HG03460 (cell line): ENCODE data around the gene SEC61A1.

Experiments
- ATAC-seq: cut with Tn5 transposase; IDR thresholded peaks from one replicate; pipeline ENCODE4 v1.9.1; 2021; ENCODE audit not compliant: unreplicated experiment

Gene SEC61A1

DNA sequence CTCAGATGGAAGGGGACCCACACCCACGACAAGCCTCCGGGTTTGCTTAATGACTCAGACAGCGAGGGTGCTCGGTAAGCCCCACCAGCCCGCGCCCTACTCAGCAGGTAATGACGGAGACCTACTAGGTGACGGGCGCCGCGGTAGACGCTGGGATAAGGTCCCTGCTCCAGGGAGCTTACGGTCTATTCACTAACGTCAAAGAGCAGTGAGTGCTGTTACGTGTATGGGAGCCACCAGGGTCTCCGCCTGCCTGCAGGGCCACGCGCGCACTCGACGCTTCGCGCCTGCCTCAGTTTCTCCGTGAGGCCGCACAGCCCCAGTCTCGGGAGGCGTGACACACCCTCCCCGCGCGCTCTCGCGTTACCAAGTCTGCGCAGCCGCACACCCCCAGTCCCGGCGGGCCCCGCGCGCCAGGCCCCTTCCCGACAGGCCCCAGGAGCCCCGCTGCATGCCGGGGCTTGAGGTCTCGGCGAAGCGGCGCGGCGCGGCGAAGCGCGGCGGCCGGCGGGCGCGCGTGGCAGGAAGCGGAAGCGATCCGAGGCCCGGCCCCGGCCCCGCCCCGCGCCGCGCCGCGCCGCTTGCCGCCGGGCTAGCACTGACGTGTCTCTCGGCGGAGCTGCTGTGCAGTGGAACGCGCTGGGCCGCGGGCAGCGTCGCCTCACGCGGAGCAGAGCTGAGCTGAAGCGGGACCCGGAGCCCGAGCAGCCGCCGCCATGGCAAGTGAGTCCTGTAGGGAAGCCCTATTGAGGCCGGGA lies at the start of gene SEC61A1:
SEC61A1 (plus strand) TSS at position 601 of the 758 bp plus-strand sequence; CDS start at position 717, 116 bp downstream.
- ATAC-seq: peak; percentile 86

DNA sequence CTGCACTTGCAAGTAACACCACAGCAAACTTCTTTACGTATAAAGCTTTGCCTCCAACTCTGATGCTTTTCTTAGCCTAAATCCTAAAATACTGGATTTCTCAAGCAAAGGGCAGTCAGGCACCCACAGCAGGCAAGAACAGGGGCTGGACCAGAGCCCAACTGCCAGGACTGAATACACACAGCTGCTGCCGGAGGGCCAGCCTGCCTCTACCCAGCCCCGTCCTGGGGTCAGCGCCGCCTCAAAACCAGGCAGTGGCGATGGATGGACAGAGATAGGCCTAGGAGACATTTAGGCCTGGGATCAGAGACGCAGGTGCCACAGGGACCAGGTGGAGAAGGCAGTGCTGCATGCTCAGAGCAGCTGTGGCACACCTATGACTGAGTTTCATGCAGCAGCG lies 47.6 kb upstream of the SEC61A1 start:
- ATAC-seq: no peak

DNA sequence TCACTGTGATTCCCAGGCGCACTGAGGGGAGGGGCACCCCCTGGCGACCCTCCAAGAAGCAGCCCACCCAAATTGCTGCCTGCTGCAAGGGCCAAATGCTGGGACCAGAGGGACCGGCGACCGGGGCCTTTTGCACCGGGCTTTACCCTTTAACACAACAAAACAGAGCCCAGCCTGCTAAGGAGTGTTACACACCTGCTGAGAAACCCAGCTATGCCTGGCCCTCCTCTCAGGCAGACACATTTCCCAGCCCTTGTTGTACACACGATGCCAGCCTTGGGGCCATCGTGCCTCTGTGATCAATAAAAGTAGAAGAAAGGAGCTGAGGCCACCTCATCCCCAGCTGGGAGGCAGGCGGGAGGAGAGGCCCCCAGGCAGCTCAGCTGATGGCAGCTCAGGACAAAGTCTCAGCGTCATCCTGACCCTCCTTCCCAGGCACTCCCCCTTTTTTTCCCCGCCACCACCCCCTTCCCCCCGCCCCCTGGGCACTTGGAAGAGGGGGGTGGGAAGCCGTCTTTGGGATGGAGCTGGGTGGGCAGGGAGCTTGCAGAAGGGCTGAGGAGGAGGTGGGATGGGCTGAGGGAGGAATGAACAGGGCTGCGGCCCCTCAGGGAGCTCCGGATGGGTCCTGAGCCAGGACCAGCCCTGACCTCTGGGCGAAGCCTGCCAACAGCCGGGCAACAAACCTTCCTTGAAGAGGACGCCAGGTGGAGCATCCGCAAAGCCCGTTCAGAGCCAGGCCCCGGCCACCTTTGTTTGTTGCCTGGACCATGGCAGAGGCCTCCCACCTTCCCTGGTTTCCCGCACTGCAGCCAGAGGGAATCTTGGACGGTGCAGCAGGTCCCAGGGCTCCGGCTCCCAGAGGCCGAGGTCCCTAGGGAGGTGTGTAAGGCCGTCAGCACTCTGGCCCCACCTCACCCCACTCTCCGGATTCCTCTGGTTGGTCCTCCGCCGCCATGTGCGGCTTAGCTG lies 45.9 kb upstream of the SEC61A1 start:
- no peak for ATAC-seq

DNA sequence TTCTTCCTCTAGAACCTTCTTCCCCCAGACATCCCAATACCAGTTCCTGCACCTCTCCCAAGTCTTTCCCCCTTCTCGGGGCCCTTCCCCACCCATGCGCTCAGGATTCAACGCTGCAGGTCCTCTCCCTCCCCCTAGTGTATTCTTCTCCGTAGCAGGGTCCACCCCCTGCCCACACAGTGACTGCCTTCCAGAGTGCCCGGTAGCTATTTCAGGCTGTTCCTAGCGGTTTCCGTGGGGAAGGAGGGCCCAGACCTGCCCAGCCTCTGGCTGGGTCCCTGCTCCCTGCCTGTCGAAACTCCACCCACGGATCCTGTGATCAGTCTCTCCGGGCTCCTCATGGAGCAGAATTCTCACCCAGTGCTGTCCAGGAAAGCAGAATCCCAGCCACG lies 45.2 kb upstream of the SEC61A1 start:
- ATAC-seq: no peak

DNA sequence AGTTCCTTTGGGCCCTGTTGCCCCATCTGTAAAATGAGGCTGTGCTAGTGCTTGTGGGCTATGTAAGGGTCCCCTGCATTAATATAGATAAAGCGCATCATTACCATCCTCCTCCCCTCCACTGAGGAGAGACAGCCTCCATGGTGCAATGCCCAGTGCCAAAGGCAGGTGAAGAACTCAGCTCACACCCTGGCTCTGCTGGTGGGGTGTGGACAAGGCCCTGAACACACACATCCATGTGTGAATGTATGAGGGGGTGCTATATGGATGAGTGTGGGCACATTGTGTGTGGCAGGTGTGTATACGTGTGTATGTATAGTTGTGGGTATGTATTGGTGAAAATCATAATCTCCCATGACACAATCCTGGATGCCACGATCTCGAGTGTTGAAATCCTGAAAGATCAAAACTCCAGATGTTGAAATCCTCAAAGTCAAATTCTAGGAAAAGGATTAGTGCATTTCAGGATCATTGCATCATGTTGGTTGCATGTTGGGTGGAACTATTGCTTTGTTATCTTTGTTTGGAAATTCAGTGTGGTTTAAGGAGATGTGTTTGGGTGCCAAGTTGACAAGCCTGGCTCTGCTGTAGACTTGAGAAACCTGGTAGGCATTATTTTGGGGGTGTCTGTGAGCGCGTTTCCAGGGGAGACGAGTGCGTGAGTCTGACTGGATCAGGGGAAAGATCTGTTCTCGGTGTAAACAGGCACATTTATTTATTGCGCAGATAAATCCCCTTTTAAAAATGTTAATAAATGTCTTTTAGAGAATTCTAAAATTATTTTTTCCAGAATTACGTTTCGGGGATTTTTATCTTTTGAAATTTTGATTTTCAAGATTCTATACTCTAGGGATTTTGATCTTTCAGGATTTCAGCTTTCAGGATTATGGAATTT lies 42.0 kb upstream of the SEC61A1 start:
- no peak for ATAC-seq

DNA sequence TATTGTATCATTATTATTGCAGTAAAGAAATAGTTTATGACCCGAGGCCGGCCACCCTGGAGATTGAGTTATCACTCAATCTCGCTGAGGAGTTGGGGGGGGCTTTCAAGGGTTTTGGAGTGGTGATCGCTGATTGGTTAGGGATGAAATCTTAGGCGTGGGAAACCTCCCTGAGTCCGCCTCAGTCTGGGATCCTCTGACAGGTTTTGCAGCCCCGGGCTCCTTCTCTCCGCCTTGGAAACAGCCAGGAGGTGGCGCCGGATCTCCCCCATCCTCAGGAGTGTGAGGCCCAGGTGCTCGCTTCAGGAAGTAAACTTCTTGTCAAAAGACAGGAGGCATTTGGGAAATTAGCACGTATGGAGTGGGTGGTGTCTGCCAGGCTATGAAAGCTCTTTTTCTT lies 41.1 kb upstream of the SEC61A1 start:
- ATAC-seq: no peak

DNA sequence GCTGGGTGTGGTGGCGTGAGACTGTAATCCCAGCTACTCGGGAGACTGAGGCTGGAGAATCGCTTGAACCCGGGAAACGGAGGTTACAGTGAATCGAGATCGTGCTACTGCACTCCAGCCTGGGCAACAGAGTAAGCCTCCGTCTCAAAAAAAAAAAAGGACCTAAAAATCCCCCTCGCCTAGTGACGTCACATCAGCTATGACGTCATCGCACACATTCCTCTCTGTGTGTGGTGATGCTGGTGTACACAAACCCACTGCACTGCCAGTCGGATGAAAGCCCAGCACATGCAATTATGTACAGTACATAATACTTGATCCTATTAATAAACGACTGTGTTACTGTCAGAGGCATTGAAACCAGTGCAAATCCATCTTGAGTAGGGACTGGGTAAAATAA lies 40.2 kb upstream of the SEC61A1 start:
- no peak for ATAC-seq

DNA sequence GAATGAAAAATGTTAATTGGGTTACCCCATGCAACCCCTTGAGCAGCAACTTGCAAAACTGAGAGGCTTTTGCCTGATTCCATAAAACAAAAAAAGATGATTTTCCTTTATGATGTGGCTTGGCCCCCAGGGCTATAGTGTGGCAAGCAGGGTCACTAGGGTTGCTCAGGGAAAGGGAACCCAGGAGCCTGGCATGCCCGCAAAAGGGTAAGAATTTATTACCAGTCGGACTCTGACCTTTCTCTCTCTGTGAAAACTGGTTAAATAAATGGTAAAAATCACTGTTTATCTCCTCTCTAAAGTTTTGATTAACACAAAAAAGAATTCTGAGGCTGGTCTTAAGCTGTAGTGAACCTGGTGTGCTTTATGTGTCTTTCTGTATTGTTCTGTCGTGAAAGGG lies 37.7 kb upstream of the SEC61A1 start:
- no peak for ATAC-seq

DNA sequence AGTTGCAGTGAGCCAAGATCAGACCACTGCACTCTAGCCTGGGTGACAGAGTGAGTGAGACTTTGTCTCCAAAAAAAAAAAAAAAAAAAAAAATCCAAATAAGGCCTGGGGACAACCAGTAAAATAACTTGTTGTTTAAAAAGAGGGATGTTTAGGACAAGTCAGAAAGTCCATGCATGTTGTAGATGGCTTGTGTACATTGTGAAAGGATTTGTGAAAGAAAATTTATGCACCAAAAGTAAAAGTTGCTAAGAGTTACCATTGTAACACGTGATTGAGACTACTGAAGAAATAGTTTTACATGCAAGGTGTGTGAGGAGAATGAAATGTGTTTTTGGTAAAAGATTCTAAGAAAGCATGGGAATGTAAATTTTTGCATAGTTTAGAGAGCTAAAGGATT lies 35.7 kb upstream of the SEC61A1 start:
- no peak for ATAC-seq

DNA sequence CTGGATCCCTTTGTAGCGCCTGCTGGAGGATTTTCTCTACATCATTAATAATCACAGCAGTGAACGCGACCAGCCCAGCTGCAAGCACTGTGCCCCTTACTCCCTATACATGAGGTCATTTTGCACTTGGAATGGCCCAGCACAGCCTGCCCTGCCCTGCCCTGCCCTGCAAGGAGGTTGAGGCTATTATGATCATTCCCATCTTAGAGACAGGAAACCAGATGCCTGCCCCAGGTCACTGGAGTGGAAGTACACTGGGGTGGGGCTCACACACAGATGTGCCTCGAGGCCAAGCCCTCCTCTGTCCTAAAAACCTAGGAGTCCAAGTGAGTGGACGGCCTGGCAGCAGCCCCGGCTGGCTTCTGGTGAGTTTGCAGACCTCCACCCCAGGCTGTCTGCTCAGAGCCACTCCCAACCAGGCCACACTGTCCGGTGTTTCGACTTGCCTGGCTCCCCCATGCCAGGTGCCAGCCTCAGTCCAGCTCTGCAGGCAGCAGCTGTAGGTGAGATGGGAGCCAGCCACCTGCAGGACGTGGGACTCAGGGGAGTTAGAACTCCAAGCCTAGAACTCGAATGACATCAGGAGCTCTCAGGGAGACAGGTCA lies 30.4 kb upstream of the SEC61A1 start:
- no peak for ATAC-seq

DNA sequence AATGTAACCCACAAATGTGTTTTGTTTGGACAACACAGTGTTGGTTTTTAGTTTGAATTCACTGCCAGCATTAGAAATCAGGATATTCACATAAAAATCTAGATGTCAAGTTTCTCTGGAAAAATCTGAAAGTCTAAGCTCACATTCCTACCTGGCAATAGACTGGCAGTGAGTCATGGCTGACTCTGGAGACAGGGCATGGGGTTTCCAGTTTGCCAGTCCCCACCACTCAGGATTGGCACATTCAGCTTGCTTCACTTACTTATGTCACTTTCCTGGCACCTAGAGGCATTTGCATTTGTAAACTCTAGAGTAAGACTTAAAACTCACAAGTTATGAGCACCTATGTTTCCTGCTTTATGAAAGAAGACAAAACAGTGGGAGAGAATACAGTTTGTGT lies 19.1 kb upstream of the SEC61A1 start:
- no peak for ATAC-seq

DNA sequence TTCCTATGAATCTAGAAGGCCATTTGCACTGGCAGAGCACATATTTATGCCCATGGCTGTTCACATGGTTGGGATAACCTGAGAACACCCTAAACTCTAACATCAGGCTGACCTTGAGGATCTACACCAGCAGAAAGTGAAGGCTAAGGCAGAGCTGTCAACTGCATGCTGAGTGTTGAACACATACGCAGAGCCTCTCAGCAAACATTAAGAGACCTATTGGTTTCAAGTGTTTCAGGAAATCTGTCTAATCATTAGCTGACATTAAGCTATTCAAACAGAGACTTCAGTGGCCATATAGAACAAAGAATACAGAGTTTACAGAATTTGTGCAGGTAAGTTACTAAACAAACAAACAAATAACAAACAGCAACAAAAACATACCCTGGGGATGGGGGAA lies 16.1 kb upstream of the SEC61A1 start:
- ATAC-seq: no peak

DNA sequence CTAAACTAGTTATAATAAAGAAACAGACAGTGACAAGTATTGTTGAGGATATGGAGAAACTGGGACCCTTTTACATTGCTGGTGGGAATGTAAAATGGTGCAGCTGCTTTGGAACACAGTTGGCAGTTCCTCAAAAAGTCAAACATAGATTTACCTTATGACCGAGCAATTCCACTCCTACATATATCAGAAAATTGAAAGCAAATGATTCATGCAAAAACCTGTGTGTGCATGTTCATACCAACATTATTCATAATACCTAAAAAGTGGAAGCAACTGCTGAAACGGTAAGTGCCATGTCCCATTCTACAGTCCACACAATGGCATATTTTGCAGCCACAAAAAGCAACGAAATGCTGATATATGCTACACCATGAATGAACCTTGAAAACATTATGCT lies 12.2 kb upstream of the SEC61A1 start:
- no peak for ATAC-seq

DNA sequence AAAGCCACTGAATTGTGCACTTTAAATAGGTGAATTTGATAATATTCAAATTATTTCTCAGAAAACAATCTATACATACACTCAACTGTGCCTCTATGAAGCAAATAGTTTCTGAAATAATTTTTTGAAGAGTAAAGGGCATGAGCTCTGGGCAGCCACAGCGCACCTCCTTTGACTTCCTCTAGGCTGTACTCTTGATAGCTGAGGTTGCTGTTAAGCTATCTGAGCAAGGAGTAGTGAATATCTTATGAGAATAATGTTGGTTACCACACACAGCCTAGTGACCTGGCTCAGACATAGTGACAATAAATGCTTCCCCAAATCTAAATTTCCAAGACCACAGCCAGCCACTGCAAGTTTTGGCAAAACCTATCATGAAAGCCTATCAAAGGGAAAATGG lies 11.6 kb upstream of the SEC61A1 start:
- ATAC-seq: no peak

DNA sequence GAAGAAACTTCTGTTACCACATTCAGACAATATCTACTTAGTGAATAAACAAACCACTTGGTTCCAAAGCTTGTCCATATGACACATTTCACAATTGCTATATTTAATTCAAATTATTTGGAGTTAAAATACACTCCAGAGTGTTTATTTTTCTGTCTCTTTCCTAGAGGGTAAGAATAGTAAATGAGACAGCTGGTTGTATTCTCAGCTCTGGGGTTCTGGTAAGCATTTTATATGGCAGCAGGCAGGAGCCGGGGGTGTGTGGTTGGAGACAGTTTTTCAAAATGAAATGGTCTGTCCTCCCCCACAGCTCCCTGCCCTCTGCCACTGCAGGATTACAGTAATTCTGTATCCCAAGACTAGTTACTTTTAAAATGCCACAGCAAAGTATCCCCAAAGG lies 10.9 kb upstream of the SEC61A1 start:
- ATAC-seq: no peak

DNA sequence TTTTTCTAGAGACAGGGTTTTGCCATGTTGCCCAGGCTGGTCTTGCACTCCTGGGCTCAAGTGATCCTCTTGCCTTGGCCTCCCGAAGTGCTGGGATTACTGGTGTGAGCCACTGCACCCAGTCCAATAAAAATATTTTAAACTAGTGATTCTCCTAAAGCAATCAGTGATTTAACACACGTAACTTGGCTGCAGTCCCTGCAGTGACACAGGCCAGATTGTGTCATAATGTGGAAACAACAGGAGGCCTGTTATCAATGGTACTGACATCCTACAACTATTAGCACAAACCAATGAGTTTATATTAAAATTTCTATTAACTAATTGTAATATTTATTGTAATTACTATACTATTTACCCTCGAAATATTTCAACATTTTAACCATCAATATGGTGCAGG lies 1.6 kb upstream of the SEC61A1 start:
- ATAC-seq: no peak

DNA sequence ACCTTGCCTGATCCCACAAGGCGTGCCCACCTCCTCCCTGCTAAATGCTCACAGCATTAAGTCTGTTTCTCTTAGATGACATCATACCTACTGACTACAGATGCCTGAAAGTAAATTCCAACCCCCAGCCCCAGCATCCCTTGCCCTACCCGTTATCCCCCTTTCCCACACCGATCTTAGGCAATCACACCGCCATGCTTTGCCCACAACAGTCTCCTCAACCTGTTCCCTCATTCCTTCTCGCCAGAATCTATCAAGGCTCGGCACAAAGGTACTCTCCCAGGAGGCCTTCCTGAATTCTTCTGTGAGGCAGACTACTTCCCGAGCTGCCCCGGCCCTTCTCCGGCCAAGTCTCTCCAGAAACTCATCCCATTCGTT lies 789 bp upstream of the SEC61A1 start:
- no peak for ATAC-seq

DNA sequence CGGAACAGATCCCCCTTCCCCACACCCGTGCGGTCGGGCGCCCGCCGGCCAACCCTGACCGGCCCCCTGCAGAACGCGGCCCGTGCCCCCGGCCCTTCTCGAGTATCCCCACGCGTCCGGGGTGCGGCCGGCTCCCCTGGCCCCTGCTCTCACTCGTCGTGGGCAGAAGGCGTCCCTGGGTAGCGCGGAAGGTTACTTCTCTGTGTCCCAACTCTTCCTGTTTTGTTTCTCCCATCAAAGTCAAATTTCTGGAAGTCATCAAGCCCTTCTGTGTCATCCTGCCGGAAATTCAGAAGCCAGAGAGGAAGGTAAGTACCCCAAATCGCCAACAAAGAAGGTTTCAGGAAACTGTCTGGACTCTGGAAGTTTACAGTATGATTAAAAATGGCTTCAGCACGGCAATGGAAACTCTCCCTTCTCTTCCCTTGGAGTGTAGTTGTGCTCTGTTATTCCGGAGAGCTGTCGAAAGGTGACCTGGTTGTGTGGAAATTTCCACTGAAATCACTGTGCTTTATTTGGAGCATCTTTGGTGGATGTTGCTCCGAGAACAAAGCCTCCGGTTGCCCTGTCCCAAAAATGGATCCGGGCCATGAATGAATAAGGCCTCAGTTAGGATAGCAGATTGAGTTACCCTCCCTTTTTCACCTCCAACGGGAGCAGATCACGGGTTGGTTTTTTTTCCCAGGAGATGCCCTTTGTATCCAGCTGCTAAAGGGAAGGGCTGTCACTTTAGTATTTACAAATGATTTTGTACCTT lies 536 bp downstream of the SEC61A1 start:
- no peak for ATAC-seq

DNA sequence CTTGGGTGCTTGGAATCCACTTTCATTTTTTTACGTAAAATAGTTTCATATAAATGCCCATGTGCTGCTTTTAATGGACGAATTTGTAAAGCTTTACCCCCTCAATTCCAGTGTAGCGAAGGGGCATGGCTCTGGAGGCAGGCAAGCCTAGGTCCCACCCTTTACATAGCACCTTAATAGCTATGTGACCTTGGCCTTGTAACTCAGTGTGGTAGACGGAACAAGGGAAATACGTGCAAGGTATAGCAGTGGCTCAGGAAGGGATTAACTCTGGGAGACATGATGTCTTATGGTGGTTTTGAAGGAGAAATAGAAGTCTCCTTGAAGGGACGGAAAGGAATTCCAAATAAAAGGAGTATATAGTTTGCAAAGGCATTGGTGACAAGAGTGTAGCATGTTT lies 1.4 kb downstream of the SEC61A1 start:
- ATAC-seq: no peak

DNA sequence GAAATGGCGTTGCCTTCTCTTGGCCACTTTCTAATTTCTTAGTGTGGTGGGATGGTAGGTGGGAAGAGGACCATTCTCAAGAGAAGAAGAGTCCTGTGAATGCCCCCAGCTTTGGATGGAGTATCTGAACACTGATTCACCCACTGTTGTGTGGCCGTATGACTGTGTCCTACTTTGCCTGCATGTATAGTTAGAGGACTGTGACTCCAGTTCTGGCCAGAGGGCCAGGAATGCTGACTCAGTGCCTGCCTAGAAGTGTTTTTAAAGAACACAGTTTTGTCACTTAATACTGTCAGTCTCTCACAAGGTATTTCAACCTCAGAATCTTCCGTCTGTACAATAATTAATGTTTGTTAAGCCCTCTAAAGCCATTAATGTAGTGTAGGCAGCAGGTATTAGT lies 2.1 kb downstream of the SEC61A1 start:
- ATAC-seq: no peak
